ENCODE measurements around the gene SDC1.

The SDC1 gene

GRCh38 chr2:20150806-20151571 lies 73.9 kb downstream of the SDC1 start:
- DNase-seq (ENCODE audit: low read depth, low spot score): no peak
